Measurements from ENCODE around the gene FOXP1. TPM values are rescaled to one million over a fixed set of nuclear protein-coding genes. Genes with fewer than 3 reads are reported as not detected.

FOXP1 gene
- total and polyA plus RNA-seq, 9 of the 15 experiments (the other 6 are each of a cell fraction or from before 2014, with no cell fraction given): 7.7 to 34.5 (median 13.7) TPM

- H3K9me3 ChIP-seq (replicated peaks; ENCODE audit: control insufficient read depth, insufficient read depth, low read depth, low read length): no peaks in the 10 kb centered on the region
- no peaks in the 10 kb centered on the region for H3K9me1 ChIP-seq (ENCODE audit: control insufficient read depth, insufficient read depth, low read length)
- ChIA-PET CTCF (ENCODE audit: low intra/inter-chr PET ratio) (no interaction called here), POLR2A (interaction anchor here (0.6 to 1.0 kb wide), 2 partner anchors 14 to 22 kb away, joined by 3 read pairs; no protein-coding TSS in a partner anchor)
- intact Hi-C loops (cut with micrococcal nuclease): no loop called here
- H3K27ac ChIP-seq (ENCODE audit: extremely low read depth, low read depth, low read length): no peak overlapping the region
- H3K79me2 ChIP-seq (ENCODE audit: control insufficient read depth, insufficient read depth, low read length): no peaks in the 10 kb centered on the region
- ATAC-seq: no peak
- H3K4me1 ChIP-seq (replicated peaks in 1 of 2; ENCODE audit: control insufficient read depth in 2 of 2, insufficient read depth in 2 of 2, low read length in 2 of 2): peaks cover 6 to 10% of the 10 kb centered on the region in 2 experiments; a peak in 3 of 5 replicates
- H3K9ac ChIP-seq (ENCODE audit: insufficient read depth in 1 of 2, low read depth in 2 of 2, low read length in 2 of 2): no peak overlapping the region
- TF ChIP-seq NR0B1 (IDR thresholded peaks at IDR 0.05; ENCODE audit: partially characterized antibody) (no peak), ZMIZ1 (IDR thresholded peaks at IDR 0.05; ENCODE audit: low read depth in 2 of 2, low read length in 2 of 2) (no peak), POLR2AphosphoS2 (IDR thresholded peaks at IDR 0.05; ENCODE audit: low read length) (no peak), ZNF347 (CRISPR knock-in tag; IDR thresholded peaks at IDR 0.05; ENCODE audit: low read depth) (no peak)
- H3K27me3 ChIP-seq (ENCODE audit: control insufficient read depth in 2 of 2, insufficient read depth in 2 of 2, low read length in 2 of 2): no peaks in the 10 kb centered on the region
- in situ Hi-C loops (cut with MboI): no loop called here
- H2AFZ ChIP-seq (ENCODE audit: low read depth, low read length): no peak overlapping the region
- no peak overlapping the region for H3K4me3 ChIP-seq
- DNase-seq (ENCODE audit: extremely low read depth in 1 of 4, low spot score in 3 of 4): no peak
- WGBS (ENCODE audit: insufficient coverage, low coverage, missing lambda C conversion rate): 76% methylated on average over 5 of the region's 6 CpGs
- no TSS peak for BruUV-seq (replicated peaks)
- H3K36me3 ChIP-seq (ENCODE audit: control insufficient read depth, insufficient read depth, low read length): no peaks in the 10 kb centered on the region
- no peak for FAIRE-seq
- H3K4me2 ChIP-seq (ENCODE audit: insufficient read depth, low read length): no peak overlapping the region
- H4K20me1 ChIP-seq (replicated peaks; ENCODE audit: control insufficient read depth, insufficient read depth, low read length): no peaks in the 10 kb centered on the region
These were observed 210.5 kb downstream of the FOXP1 start for GRCh38 chr3:71372911-71373637.
